Measurements from ENCODE around the gene TRIO. TPM values are rescaled to one million over a fixed set of nuclear protein-coding genes. Genes with fewer than 3 reads are reported as not detected.

The TRIO gene
- polyA plus RNA-seq, 1 donor from 2014 or later, result 8.5 TPM

- H3K9me3 Mint-ChIP-seq, result no peaks in the 10 kb centered on the region
- peaks cover 17 to 20% (median 18%) of the 10 kb centered on the region in 3 donors for H3K4me1 Mint-ChIP-seq
- H3K27me3 Mint-ChIP-seq, result no peaks in the 10 kb centered on the region
- H3K27ac Mint-ChIP-seq, result no peak overlapping the region
- H3K36me3 Mint-ChIP-seq, result peaks cover 2% of the 10 kb centered on the region
- H3K4me3 Mint-ChIP-seq, result no peak overlapping the region
These were observed 212.2 kb downstream of the TRIO start for GRCh38 chr5:14355391-14355790.

GRCh38 chr5:14356305-14356704 lies 213.2 kb downstream of the TRIO start:
- Mint-ChIP-seq H3K4me1 (peaks cover 11 to 14% (median 13%) of the 10 kb centered on the region in 3 donors), H3K27me3 (no peaks in the 10 kb centered on the region), H3K4me3 (no peak overlapping the region)

GRCh38 chr5:14357441-14357840 lies 214.3 kb downstream of the TRIO start:
- Mint-ChIP-seq H3K36me3 (peaks cover 3% of the 10 kb centered on the region), H3K4me1 (peaks cover 7 to 14% (median 8%) of the 10 kb centered on the region in 3 donors), H3K27ac (no peak overlapping the region)

More at GRCh38 chr5:14356305-14356704, 213.2 kb downstream of the TRIO start:
- peak overlapping the region in 1 of 3 donors; percentile 23 for H3K27ac Mint-ChIP-seq
- no peaks in the 10 kb centered on the region for H3K9me3 Mint-ChIP-seq
- no peaks in the 10 kb centered on the region for H3K36me3 Mint-ChIP-seq

DNA sequence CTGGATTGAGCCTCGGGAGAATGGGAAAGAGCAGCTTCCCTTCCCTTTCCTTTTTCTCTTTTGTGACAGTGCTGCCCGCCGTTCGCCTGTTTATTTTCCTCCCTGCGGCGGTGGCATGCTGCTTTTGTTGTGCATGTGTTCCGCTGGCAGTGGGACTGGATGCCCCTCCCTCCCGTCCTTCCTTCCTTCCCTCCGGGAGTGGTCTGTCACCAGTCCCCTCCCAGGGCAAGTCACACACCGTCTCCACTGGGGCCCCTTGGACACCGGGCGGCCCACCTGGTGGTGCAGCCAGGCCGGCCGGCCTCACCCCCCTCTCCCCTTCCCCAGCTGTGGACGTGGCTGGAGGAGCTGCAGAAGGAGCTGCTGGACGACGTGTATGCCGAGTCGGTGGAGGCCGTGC lies 214.7 kb downstream of the TRIO start:
- H3K4me1 Mint-ChIP-seq, result peaks cover 8 to 15% (median 9%) of the 10 kb centered on the region in 3 donors
- H3K36me3 Mint-ChIP-seq, result peaks cover 3% of the 10 kb centered on the region
- no peak overlapping the region for H3K4me3 Mint-ChIP-seq
- H3K9me3 Mint-ChIP-seq, result no peaks in the 10 kb centered on the region
- H3K27me3 Mint-ChIP-seq, result no peaks in the 10 kb centered on the region
- no peak overlapping the region for H3K27ac Mint-ChIP-seq

More at GRCh38 chr5:14357441-14357840, 214.3 kb downstream of the TRIO start:
- Mint-ChIP-seq H3K9me3 (no peaks in the 10 kb centered on the region), H3K27me3 (no peaks in the 10 kb centered on the region), H3K4me3 (no peak overlapping the region)

DNA sequence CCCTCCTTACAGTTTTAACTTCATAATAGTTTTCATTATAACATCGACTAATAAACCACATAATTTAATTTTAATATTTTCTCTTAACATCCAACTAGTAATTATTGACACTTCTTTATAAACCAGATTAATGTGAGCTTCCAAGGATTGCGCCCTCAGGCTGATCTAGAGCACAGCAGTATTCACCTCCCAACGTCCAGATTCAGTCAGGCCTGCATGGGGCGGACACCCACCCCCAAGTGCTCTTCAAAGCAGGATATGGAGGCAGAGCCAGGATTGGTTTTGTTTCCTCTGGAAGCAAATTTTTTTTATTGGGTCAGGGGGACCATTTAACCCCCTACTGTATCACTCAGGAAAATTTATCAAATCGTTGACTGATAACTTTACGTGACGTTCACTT lies 215.4 kb downstream of the TRIO start:
- Mint-ChIP-seq H3K4me3 (no peak overlapping the region), H3K27me3 (no peaks in the 10 kb centered on the region), H3K9me3 (no peaks in the 10 kb centered on the region), H3K36me3 (peaks cover 3% of the 10 kb centered on the region), H3K27ac (no peak overlapping the region), H3K4me1 (peaks cover 8 to 15% (median 9%) of the 10 kb centered on the region in 3 donors)

- H3K36me3 Mint-ChIP-seq, result peaks cover 5% of the 10 kb centered on the region
- no peaks in the 10 kb centered on the region for H3K27me3 Mint-ChIP-seq
- H3K4me1 Mint-ChIP-seq, result peaks cover 6 to 15% (median 9%) of the 10 kb centered on the region in 3 donors
- H3K27ac Mint-ChIP-seq, result peak overlapping the region in 1 of 3 donors; percentile 47
- no peaks in the 10 kb centered on the region for H3K9me3 Mint-ChIP-seq
- no peak overlapping the region for H3K4me3 Mint-ChIP-seq
These were observed 216.2 kb downstream of the TRIO start for GRCh38 chr5:14359069-14360043.

- peaks cover 11% of the 10 kb centered on the region for H3K36me3 Mint-ChIP-seq
- H3K27ac Mint-ChIP-seq, result no peak overlapping the region
- H3K4me1 Mint-ChIP-seq, result peaks cover 8 to 17% (median 12%) of the 10 kb centered on the region in 3 donors
- no peaks in the 10 kb centered on the region for H3K9me3 Mint-ChIP-seq
- H3K4me3 Mint-ChIP-seq, result no peak overlapping the region
- H3K27me3 Mint-ChIP-seq, result no peaks in the 10 kb centered on the region
These were observed 219.3 kb downstream of the TRIO start for GRCh38 chr5:14362491-14362890.

- peaks cover 8 to 17% (median 12%) of the 10 kb centered on the region in 3 donors for H3K4me1 Mint-ChIP-seq
- H3K27ac Mint-ChIP-seq, result peak overlapping the region in 1 of 3 donors; percentile 31
- H3K4me3 Mint-ChIP-seq, result peak overlapping the region in 1 of 4 donors; percentile 17
- no peaks in the 10 kb centered on the region for H3K27me3 Mint-ChIP-seq
- H3K9me3 Mint-ChIP-seq, result no peaks in the 10 kb centered on the region
- H3K36me3 Mint-ChIP-seq, result peaks cover 11% of the 10 kb centered on the region
These were observed 221.0 kb downstream of the TRIO start for GRCh38 chr5:14364096-14364495.

- H3K4me3 Mint-ChIP-seq, result peak overlapping the region in 3 of 4 donors; percentile 16 to 39 (median 27)
- peaks cover 8 to 17% (median 12%) of the 10 kb centered on the region in 3 donors for H3K4me1 Mint-ChIP-seq
- no peaks in the 10 kb centered on the region for H3K9me3 Mint-ChIP-seq
- peaks cover 11% of the 10 kb centered on the region for H3K36me3 Mint-ChIP-seq
- H3K27ac Mint-ChIP-seq, result peak overlapping the region in 1 of 3 donors; percentile 59
- H3K27me3 Mint-ChIP-seq, result no peaks in the 10 kb centered on the region
These were observed 221.7 kb downstream of the TRIO start for GRCh38 chr5:14364576-14365472.

DNA sequence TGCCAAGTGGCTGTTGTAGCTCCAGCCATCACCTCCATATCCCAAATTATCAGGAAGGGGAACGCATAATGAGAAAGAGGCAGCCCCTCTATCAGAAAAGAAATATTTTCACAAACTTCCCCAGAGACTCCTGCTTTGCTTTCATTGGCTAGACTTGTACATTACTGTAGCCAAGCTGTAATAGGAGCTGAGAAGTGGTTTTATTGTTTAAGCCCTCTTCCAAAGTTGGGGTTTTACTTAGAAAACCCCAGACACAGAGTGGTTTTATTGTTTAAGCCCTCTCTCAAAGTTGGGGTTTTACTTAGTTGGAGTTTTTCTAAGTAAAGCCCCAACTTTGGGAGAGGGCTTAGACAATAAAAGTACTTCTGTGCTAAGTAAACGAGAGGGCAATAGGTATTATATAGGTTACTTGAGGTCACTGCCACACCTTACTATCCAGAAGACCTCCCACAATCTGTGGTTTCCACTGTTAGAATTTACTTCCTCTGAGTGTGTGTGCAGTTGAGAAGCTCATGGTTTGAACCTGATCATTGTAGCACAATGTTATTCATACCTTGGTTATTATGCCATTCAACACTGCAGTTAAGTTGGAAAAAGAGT lies 222.8 kb downstream of the TRIO start:
- Mint-ChIP-seq H3K4me3 (no peak overlapping the region), H3K27me3 (no peaks in the 10 kb centered on the region), H3K36me3 (peaks cover 13% of the 10 kb centered on the region), H3K27ac (peak overlapping the region in 1 of 3 donors; percentile 88), H3K9me3 (no peaks in the 10 kb centered on the region), H3K4me1 (peaks cover 8 to 17% (median 15%) of the 10 kb centered on the region in 3 donors)

GRCh38 chr5:14366763-14367162 lies 223.6 kb downstream of the TRIO start:
- H3K4me1 Mint-ChIP-seq, result peaks cover 8 to 17% (median 15%) of the 10 kb centered on the region in 3 donors
- H3K36me3 Mint-ChIP-seq, result peaks cover 10% of the 10 kb centered on the region
- H3K4me3 Mint-ChIP-seq, result peak overlapping the region in 1 of 4 donors; percentile 49
- H3K9me3 Mint-ChIP-seq, result no peaks in the 10 kb centered on the region
- H3K27ac Mint-ChIP-seq, result no peak overlapping the region
- H3K27me3 Mint-ChIP-seq, result no peaks in the 10 kb centered on the region

DNA sequence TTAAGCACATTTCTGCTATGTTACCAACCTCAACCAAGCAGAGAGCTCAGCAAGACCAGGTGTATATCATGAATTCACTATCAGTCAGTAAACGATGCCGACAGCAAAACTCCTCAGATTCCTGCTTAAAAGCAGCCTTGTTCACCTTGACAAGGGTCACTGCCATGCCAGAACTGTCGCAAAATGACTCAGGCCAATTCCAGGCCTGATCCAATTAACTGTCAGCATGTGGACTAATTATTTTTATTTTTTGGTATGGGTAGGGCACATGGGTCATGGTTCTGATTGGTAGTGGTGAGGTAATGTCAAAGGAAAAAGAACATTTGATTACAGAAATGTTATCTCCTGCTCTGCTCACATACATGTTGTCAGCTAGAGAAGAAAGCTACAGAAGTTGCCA lies 224.2 kb downstream of the TRIO start:
- no peak overlapping the region for H3K27ac Mint-ChIP-seq
- H3K4me1 Mint-ChIP-seq, result peaks cover 8 to 15% (median 15%) of the 10 kb centered on the region in 3 donors
- H3K4me3 Mint-ChIP-seq, result no peak overlapping the region

DNA sequence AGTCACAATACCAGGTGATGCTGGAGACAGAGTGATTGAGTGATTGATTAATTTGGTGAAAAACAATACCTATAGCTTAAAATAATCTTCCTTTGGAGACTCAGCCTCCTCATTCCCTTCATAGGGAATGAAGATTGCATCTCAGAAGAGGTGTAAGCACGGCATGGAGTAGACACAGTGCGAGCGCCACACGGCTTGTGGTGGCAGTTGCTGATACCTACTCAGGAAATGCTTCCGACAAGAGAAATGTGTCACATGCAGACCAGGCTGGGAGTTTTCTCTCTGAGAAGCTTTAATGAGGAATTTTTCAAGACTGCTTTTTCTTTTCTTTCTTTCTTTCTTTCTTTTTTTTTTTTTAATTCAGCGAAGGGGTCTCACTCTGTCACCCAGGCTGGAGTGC lies 226.6 kb downstream of the TRIO start:
- peaks cover 18 to 28% (median 25%) of the 10 kb centered on the region in 3 donors for H3K4me1 Mint-ChIP-seq
- H3K27me3 Mint-ChIP-seq, result no peaks in the 10 kb centered on the region
- peak overlapping the region in 1 of 3 donors; percentile 55 for H3K27ac Mint-ChIP-seq
- H3K9me3 Mint-ChIP-seq, result no peaks in the 10 kb centered on the region
- H3K36me3 Mint-ChIP-seq, result peaks cover 4% of the 10 kb centered on the region
- H3K4me3 Mint-ChIP-seq, result no peak overlapping the region

More for the DNA sequence above, 224.2 kb downstream of the TRIO start:
- peaks cover 10% of the 10 kb centered on the region for H3K36me3 Mint-ChIP-seq
- H3K9me3 Mint-ChIP-seq, result no peaks in the 10 kb centered on the region
- no peaks in the 10 kb centered on the region for H3K27me3 Mint-ChIP-seq

- Mint-ChIP-seq H3K36me3 (peaks cover 4% of the 10 kb centered on the region), H3K27ac (no peak overlapping the region), H3K4me3 (no peak overlapping the region), H3K4me1 (peaks cover 24 to 31% (median 26%) of the 10 kb centered on the region in 3 donors), H3K27me3 (no peaks in the 10 kb centered on the region), H3K9me3 (no peaks in the 10 kb centered on the region)
These were observed 227.2 kb downstream of the TRIO start for GRCh38 chr5:14370386-14370785.

All from IgD-negative memory B cell (primary cell).